Uterus (tissue), 2 donors: ENCODE results near the gene CLPX.

Source experiments
- CTCF ChIP-seq, 4 experiments: fragments of 200-600 bp in 2 of 4; fragments of 450-650 bp in 2 of 4; sonication (generic) in 2 of 4; IDR thresholded peaks; one replicate each; pipeline ENCODE4 v1.5.1; 2016 to 2019; ENCODE audit warnings: antibody characterized with exemption in 4 of 4, mild to moderate bottlenecking in 2 of 4, moderate library complexity in 1 of 4
- POLR2A ChIP-seq, 2 donors: fragments of 450-650 bp; IDR thresholded peaks; one replicate each; pipeline ENCODE4 v1.6.1; 2016; ENCODE audit warnings: antibody characterized with exemption in 2 of 2, mild to moderate bottlenecking in 1 of 2, moderate library complexity in 1 of 2

GRCh38 chr15:65221697-65222096, 36.6 kb upstream of the CLPX start:
- TF ChIP-seq CTCF (IDR thresholded peaks at IDR 0.05) (no peak), POLR2A (IDR thresholded peaks at IDR 0.05) (no peak)
